ENCODE results near the gene CSDE1. TPM values are rescaled to one million over a fixed set of nuclear protein-coding genes. Genes with fewer than 3 reads are reported as not detected.
"Not testable (repeated sequence)": the region's sequence is repeated elsewhere in the genome, so short reads cannot be mapped to it uniquely, and the experiment has no call there.

The CSDE1 gene
- total and polyA plus RNA-seq, 4 donors, result 135 to 591 (median 294) TPM

GRCh38 chr1:114794038-114794437, 36.3 kb upstream of the CSDE1 start:
- 90 to 91% methylated on average over 2 of the region's 2 CpGs for WGBS, 2 donors
- Histone ChIP-seq H3K4me3 (no peak overlapping the region), H3K4me1 (ENCODE audit: control insufficient read depth in 5 of 5, insufficient read depth in 5 of 5, low read length in 5 of 5) (no peaks in the 10 kb centered on the region), H3K36me3 (ENCODE audit: control insufficient read depth in 4 of 4, insufficient read depth in 4 of 4, low read length in 4 of 4) (no peaks in the 10 kb centered on the region), H3K9me3 (ENCODE audit: control insufficient read depth in 4 of 4, insufficient read depth in 3 of 4, low read length in 3 of 4) (peaks cover 0 to 7% (median 0%) of the 10 kb centered on the region in 4 donors), H3K27ac (ENCODE audit: low read depth in 1 of 2, low read length in 1 of 2) (no peak overlapping the region), H3K27me3 (ENCODE audit: control insufficient read depth in 3 of 3, insufficient read depth in 3 of 3, low read length in 2 of 3) (peaks cover 0 to 3% (median 0%) of the 10 kb centered on the region in 3 donors), H3K9ac (ENCODE audit: insufficient read depth in 1 of 2, low read length in 2 of 2) (no peak overlapping the region)
- no peak for ATAC-seq (ENCODE audit: insufficient read depth, low FRiP score)
- DNase-seq, result no peak
- no peak for TF ChIP-seq CTCF (IDR thresholded peaks at IDR 0.05; ENCODE audit: control extremely low read depth, extremely low read depth)

- 93 to 95% methylated on average over 18 to 25 of the region's 25 CpGs for WGBS, 2 donors
- not testable (repeated sequence) for H3K27ac ChIP-seq (ENCODE audit: low read depth in 1 of 2, low read length in 1 of 2); DNase-seq; H3K4me3 ChIP-seq; H3K9me3 ChIP-seq (ENCODE audit: control insufficient read depth in 4 of 4, insufficient read depth in 3 of 4, low read length in 3 of 4); H3K27me3 ChIP-seq (ENCODE audit: control insufficient read depth in 3 of 3, insufficient read depth in 3 of 3, low read length in 2 of 3); H3K4me1 ChIP-seq (ENCODE audit: control insufficient read depth in 5 of 5, insufficient read depth in 5 of 5, low read length in 5 of 5); ATAC-seq (ENCODE audit: insufficient read depth, low FRiP score); H3K36me3 ChIP-seq (ENCODE audit: control insufficient read depth in 4 of 4, insufficient read depth in 4 of 4, low read length in 4 of 4); H3K9ac ChIP-seq (ENCODE audit: insufficient read depth in 1 of 2, low read length in 2 of 2)
These were observed 32.8 kb upstream of the CSDE1 start for GRCh38 chr1:114790581-114790980.

GRCh38 chr1:114786440-114786839, 28.7 kb upstream of the CSDE1 start:
- H3K27ac ChIP-seq (ENCODE audit: low read depth in 1 of 2, low read length in 1 of 2); DNase-seq; H3K9me3 ChIP-seq (ENCODE audit: control insufficient read depth in 4 of 4, insufficient read depth in 3 of 4, low read length in 3 of 4); H3K27me3 ChIP-seq (ENCODE audit: control insufficient read depth in 3 of 3, insufficient read depth in 3 of 3, low read length in 2 of 3); H3K4me1 ChIP-seq (ENCODE audit: control insufficient read depth in 5 of 5, insufficient read depth in 5 of 5, low read length in 5 of 5); ATAC-seq (ENCODE audit: insufficient read depth, low FRiP score); H3K36me3 ChIP-seq (ENCODE audit: control insufficient read depth in 4 of 4, insufficient read depth in 4 of 4, low read length in 4 of 4); H3K4me3 ChIP-seq; H3K9ac ChIP-seq (ENCODE audit: insufficient read depth in 1 of 2, low read length in 2 of 2): not testable (repeated sequence)
- WGBS, 2 donors, result 95 to 97% methylated on average over 1 of the region's 1 CpG

- Histone ChIP-seq H3K27me3 (ENCODE audit: control insufficient read depth in 3 of 3, insufficient read depth in 3 of 3, low read length in 2 of 3) (no peaks in the 10 kb centered on the region), H3K27ac (ENCODE audit: low read depth in 1 of 2, low read length in 1 of 2) (no peak overlapping the region), H3K36me3 (ENCODE audit: control insufficient read depth in 4 of 4, insufficient read depth in 4 of 4, low read length in 4 of 4) (peaks cover 0 to 7% (median 3%) of the 10 kb centered on the region in 4 donors), H3K4me1 (ENCODE audit: control insufficient read depth in 5 of 5, insufficient read depth in 5 of 5, low read length in 5 of 5) (peaks cover 0 to 7% (median 0%) of the 10 kb centered on the region in 5 donors), H3K9me3 (ENCODE audit: control insufficient read depth in 4 of 4, insufficient read depth in 3 of 4, low read length in 3 of 4) (peaks cover 0 to 3% (median 0%) of the 10 kb centered on the region in 4 donors), H3K4me3 (no peak overlapping the region), H3K9ac (ENCODE audit: insufficient read depth in 1 of 2, low read length in 2 of 2) (no peak overlapping the region)
- DNase-seq (no peak), ATAC-seq (ENCODE audit: insufficient read depth, low FRiP score) (no peak)
- no peak for TF ChIP-seq CTCF (IDR thresholded peaks at IDR 0.05; ENCODE audit: control extremely low read depth, extremely low read depth)
- 87% methylated on average over 5 of the region's 5 CpGs for WGBS, 2 donors
These were observed 24.7 kb upstream of the CSDE1 start for GRCh38 chr1:114782476-114782875.

Measured in lung (tissue), 12 donors.